GM21526 (cell line): ENCODE results near the gene CLASRP.

Source experiments
- ATAC-seq: cut with Tn5 transposase; IDR thresholded peaks from one replicate; pipeline ENCODE4 v1.9.1; 2021; ENCODE audit warnings: moderate library complexity; ENCODE audit not compliant: unreplicated experiment, low FRiP score

Gene CLASRP

GRCh38 chr19:45020071-45020470 is 18.8 kb upstream of the CLASRP start:
- ATAC-seq, result no peak

DNA sequence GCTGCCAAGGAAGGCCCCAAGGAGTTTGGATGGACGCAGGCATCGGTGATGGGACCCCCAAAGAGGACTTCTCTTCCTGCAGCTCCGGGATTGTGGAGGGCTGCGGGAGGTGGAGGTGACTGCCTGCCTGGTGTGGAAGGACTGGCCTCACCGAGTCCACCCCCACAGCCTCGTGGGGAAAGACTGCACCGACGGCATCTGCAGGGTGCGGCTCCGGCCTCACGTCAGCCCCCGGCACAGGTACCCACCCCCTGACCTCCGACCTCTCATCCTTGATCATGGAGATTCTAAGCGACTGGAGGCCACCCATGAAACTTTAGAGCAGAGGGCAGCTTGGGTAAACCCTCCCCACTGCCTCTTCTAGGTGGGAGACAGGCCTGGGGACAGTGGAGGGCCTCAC is 16.9 kb upstream of the CLASRP start:
- ATAC-seq, result no peak

GRCh38 chr19:45023048-45023447 is 15.8 kb upstream of the CLASRP start:
- ATAC-seq, result no peak

GRCh38 chr19:45025264-45025663 is 13.6 kb upstream of the CLASRP start:
- no peak for ATAC-seq

DNA sequence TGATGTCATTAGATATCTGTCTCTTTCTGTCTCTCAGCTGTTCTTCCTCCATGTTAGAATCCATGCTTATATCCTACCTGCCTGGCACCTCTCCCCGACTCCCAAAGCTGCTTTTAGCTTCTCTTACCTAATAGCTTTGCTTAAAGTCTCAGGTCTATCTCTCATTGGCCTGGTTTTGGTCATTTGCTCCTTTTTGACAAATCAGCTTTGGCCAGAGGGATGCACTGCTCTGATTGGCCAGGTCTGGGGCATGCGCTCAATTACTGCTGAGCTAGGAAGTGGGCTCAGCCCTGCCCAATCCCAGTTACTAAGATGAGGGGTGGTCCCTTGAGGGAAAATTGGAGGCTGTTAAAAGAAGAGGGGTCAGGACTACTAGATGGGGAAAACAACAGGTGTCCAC is 11.5 kb upstream of the CLASRP start:
- ATAC-seq, result no peak

DNA sequence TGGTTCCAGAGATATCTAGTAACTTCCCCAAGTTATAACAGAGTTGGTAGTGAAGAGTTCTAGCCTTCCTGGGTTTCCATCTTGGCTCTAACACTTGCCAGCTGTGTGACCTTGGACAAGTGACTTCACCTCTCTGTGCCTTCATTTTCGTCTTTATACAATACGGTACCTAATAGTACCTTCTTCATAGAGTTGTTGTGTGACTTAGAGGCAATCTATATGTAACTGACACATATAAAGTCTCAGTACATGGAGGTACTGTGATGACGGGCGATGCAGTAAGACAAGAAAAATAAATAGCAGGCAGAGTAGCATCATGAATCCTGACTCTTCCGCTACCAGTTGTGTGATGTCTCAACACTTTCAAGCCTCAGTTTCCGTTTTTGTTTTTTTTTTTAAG is 8.0 kb upstream of the CLASRP start:
- ATAC-seq, result no peak

DNA sequence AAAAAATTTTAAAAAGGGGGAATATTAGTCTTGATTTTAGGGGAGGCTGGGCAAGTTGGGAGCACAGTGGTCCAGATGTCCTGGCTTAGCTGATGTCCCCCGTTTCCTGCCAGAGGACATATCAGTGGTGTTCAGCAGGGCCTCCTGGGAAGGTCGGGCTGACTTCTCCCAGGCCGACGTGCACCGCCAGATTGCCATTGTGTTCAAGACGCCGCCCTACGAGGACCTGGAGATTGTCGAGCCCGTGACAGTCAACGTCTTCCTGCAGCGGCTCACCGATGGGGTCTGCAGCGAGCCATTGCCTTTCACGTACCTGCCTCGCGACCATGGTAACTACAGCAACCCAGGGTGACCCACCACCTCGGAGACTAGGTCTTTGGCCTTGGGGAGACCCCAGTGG is 6.4 kb upstream of the CLASRP start:
- ATAC-seq, result no peak

DNA sequence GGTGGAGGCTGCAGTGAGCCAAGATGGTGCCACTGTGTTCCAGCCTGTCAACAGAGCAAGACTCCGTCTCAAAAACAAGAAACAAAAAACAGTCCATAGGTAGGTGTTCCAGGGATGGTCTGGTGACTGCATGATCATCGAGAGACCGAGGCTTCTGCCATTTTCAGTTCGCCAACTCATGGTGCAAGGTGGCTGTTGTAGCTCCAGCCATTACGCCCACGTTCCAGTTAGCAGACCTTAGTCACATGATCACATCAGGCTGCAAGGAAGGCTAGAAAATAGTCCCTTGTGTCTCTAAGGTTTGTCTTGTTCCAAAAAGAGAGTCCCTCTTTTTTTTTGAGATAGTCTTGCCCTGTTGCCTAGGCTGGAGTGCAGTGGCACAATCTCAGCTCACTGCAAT is 3.1 kb upstream of the CLASRP start:
- ATAC-seq, result no peak

GRCh38 chr19:45037393-45038169 is 1.3 kb upstream of the CLASRP start:
- no peak for ATAC-seq

DNA sequence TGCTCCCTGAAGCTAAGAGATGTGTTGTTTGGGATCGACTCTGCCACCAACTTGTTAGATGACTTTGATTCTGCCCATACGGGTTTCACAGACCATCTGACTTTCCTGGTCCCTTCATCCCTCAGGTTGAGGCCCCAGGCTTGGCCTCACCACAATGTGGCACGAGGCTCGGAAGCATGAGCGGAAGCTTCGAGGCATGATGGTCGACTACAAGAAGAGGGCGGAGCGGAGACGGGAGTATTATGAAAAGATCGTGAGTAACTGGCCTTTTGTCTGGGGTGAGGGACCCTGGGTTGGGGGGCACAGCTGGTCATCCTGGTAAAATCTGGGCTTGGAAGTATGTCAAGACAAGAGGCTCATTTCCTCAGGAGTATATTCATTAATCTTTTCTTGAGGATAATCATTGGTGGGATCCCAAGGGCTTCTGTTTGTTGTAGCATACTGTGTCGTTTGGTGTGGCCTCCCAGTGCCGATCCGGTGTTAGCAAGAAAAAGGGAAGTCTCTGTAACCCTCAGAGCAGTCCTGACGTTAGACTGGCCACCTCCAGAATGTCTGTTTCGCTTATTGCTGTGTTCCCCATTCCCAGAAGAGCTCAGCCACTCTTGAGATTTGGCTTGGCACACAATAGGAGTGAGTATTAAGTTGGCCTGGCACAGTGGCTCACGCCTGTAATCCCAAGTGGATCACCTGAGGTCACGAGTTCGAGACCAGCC is 1.4 kb downstream of the CLASRP start:
- ATAC-seq, result no peak

DNA sequence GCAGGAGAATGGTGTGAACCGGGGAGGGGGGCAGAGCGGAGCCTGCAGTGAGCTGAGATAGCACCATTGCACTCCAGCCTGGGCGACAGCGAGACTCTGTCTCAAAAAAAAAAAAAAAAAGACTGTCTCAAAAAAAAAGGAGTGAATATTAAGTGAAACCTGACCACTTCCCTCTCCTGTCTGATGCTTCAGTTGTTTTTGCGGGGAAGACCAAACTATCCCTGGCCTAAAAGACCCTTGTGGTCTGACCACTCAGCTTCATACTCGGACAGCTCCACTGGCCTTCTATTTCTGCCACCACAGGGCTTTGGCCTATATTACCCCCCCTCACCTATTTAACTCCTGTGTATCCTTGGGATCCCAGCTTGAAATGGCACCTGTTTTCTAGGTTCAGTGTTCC is 2.3 kb downstream of the CLASRP start:
- ATAC-seq, result no peak

DNA sequence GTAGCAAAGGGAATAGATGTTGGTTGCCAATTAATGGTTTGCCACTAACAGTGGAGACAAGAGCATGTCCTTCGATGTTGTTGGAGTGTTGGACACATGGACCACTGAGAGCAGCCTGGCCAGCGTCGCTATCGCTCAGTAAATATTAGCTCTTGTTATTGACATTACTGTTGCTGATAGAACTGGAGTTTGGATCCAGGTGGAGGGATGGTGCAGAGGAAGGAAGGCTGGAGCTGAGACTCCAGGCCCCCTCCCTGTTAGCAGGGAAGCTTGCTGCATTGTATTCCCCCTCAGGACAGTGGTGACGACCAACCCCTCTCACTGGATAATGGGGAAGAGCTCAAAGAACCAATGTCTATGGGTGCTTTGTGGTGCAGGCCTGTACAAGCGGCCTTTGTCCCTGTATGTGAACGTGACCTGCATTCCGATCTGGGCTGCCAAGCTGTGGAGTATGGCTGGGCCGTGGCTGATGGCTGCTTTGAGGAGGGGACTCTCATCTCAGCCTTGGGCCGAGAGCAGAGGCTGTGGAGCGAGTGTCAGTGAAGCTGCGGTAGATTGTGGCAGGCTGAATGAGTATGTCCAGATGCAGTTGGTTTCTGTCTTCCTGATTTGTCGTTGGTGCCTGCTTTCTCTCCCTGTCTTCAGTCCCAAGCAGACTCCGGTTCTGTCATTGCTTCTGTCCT is 7.0 kb downstream of the CLASRP start:
- ATAC-seq, result no peak

- no peak for ATAC-seq
These were observed 7.5 kb downstream of the CLASRP start for GRCh38 chr19:45046355-45046754.

GRCh38 chr19:45047188-45047797 is 8.4 kb downstream of the CLASRP start:
- ATAC-seq, result peak; percentile 60

- ATAC-seq, result no peak
These were observed 10.4 kb downstream of the CLASRP start for GRCh38 chr19:45049073-45049736.

- no peak for ATAC-seq
These were observed 11.2 kb downstream of the CLASRP start for GRCh38 chr19:45050036-45050435.

GRCh38 chr19:45051929-45052579 is 13.2 kb downstream of the CLASRP start:
- no peak for ATAC-seq

GRCh38 chr19:45056831-45057230 is 18.0 kb downstream of the CLASRP start:
- ATAC-seq, result no peak

GRCh38 chr19:45057444-45057843 is 18.6 kb downstream of the CLASRP start:
- no peak for ATAC-seq

- no peak for ATAC-seq
These were observed 19.8 kb downstream of the CLASRP start for GRCh38 chr19:45058622-45059159.
